A549 (cell line): ENCODE results near the gene NTN5.

Experiments
- BHLHE40 ChIP-seq: IDR thresholded peaks from 2 replicates; pipeline ENCODE4 v1.6.1; 2012; ENCODE audit warnings: low read depth, low read length, inconsistent platforms
- JUNB ChIP-seq: fragments of >200 bp; sonication (Bioruptor Twin); formaldehyde crosslinking; IDR thresholded peaks from 2 replicates; pipeline ENCODE4 v1.6.1; 2016
- KDM1A ChIP-seq: fragments of 200-600 bp; sonication (generic); IDR thresholded peaks from 2 replicates; pipeline ENCODE4 v1.6.1; 2016; ENCODE audit warnings: low read depth, mild to moderate bottlenecking
- POLR2A ChIP-seq: IDR thresholded peaks from 2 replicates; pipeline ENCODE4 v1.6.1; 2012; ENCODE audit warnings: mild to moderate bottlenecking, low read length
- POLR2AphosphoS2 ChIP-seq: conservative IDR thresholded peaks from 2 replicates; pipeline ENCODE4 v1.6.1; 2012; ENCODE audit warnings: low read length, improper control_type of control experiment, inconsistent platforms
- RNF2 ChIP-seq: fragments of 200-600 bp; sonication (generic); IDR thresholded peaks from 2 replicates; pipeline ENCODE4 v1.6.1; 2016; ENCODE audit warnings: low read depth, mild to moderate bottlenecking, antibody characterized with exemption, moderate library complexity, borderline replicate concordance
- TF ChIP-seq, protein P1 (sequence below): fragments of >200 bp; sonication (Bioruptor Twin); formaldehyde crosslinking; IDR thresholded peaks from 3 replicates; pipeline ENCODE4 v1.5.1; 2016
- TF ChIP-seq, protein P2 (sequence below): IDR thresholded peaks from 2 replicates; pipeline ENCODE4 v1.6.1; 2012
- TF ChIP-seq, protein P3 (sequence below): fragments of >200 bp; sonication (Bioruptor Twin); formaldehyde crosslinking; IDR thresholded peaks from 3 replicates; pipeline ENCODE4 v1.6.1; 2016

DNA sequence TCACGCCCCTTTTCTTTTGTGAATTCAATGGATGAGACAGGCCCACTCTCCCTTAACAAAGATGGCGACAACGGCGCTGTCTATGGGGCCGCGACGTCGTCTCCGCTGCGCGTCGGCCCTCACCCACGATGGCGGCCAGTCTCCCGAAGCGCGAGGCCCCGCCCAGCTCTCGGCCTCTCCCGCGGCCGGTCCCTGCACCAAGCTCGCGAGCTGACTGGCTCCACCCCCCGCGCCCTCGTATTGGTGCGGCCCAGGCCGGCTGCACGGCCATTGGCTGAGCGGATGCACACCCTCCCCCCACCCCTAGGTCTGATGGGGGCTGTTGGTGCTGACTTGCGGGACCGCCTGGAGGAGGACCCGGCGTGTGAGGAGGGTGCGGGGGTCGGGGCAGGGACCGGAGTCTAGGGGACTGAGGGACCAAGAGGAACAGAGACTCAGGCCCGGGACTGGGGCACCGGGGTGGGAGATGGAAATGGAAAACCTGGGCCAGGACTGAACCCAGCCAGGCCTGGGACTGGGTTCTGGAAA is 48.7 kb downstream of the NTN5 start:
- TF ChIP-seq POLR2AphosphoS2 (no peak), RNF2 (no peak), KDM1A (no peak), POLR2A (no peak), JUNB (no peak), BHLHE40 (no peak)
- TF ChIP-seq, protein P1, sequence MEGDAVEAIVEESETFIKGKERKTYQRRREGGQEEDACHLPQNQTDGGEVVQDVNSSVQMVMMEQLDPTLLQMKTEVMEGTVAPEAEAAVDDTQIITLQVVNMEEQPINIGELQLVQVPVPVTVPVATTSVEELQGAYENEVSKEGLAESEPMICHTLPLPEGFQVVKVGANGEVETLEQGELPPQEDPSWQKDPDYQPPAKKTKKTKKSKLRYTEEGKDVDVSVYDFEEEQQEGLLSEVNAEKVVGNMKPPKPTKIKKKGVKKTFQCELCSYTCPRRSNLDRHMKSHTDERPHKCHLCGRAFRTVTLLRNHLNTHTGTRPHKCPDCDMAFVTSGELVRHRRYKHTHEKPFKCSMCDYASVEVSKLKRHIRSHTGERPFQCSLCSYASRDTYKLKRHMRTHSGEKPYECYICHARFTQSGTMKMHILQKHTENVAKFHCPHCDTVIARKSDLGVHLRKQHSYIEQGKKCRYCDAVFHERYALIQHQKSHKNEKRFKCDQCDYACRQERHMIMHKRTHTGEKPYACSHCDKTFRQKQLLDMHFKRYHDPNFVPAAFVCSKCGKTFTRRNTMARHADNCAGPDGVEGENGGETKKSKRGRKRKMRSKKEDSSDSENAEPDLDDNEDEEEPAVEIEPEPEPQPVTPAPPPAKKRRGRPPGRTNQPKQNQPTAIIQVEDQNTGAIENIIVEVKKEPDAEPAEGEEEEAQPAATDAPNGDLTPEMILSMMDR = no peak
- TF ChIP-seq, protein P2, sequence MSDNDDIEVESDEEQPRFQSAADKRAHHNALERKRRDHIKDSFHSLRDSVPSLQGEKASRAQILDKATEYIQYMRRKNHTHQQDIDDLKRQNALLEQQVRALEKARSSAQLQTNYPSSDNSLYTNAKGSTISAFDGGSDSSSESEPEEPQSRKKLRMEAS = 0 out of 2 replicates have a peak, but pooled peaks have one; percentile 40
- TF ChIP-seq, protein P3, sequence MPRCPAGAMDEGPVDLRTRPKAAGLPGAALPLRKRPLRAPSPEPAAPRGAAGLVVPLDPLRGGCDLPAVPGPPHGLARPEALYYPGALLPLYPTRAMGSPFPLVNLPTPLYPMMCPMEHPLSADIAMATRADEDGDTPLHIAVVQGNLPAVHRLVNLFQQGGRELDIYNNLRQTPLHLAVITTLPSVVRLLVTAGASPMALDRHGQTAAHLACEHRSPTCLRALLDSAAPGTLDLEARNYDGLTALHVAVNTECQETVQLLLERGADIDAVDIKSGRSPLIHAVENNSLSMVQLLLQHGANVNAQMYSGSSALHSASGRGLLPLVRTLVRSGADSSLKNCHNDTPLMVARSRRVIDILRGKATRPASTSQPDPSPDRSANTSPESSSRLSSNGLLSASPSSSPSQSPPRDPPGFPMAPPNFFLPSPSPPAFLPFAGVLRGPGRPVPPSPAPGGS = no peak
